ENCODE results near the gene RBKS.
A peak's percentile ranks its signal among the peaks of the same experiment; 100 is the strongest.

Gene RBKS

DNA sequence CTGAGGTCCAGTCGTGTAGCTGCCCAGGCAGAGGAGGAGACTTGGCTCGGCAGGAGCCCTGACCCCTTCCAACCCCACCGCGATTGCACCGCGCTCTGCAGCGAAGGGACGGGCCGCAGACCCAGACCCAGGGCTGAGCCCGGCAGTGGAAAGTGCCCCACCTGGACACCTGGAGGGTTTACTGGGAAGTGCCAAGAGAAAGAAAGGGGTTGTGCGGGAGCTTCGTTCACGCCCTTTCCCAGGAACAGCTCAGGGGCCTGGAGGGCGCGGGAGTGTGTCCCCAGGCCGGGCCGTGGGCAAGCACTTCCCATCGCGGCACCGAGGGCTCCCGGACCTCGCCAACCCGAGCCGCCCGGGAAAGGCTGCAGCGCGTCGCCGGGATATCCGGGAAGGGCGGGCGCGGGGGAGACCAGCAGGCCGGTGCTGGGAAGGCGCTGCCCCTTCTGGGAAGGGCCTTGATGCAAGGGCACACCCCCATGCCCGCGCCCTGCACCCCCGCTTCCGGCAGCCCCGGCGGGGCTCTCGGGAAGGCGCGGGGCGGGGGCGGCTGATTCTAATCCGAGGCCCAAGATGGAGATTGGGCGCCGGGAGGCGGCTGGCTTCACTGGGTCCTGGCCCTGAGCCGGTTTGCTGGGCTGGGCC is 154.8 kb downstream of the RBKS start:
- DNase-seq, result peak; percentile 86
- in situ Hi-C loops (cut with HindIII; ENCODE audit: low pct_ligation_motif_present, low pct_unique_long_range_greater_than_20kb, low sequenced_read_pairs), result no loop called here

DNA sequence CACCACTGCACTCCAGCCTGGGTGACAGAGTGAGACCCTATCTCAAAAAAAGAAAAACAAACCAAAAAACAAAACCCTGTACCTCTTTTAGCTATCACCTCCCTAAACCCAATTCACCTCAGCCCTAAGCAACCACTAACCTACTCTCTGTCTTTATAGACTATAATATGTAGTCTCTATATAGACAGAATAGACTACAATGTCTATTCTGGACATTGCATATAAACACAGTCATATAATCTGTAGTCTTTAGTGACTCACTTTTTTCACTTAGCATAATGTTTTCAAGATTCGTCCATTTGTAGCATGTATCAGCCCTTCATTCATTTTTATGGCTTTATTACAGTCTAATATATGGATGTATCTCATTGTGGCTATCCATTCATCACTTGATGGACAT is 155.9 kb downstream of the RBKS start:
- in situ Hi-C loops (cut with HindIII; ENCODE audit: low pct_ligation_motif_present, low pct_unique_long_range_greater_than_20kb, low sequenced_read_pairs), result no loop called here
- no peak for DNase-seq
